Measurements from ENCODE around the gene TMEM151B.

TMEM151B gene

GRCh38 chr6:44264154-44265006, 5.9 kb upstream of the TMEM151B start:
- peak; percentile 42 for DNase-seq (ENCODE audit: low spot score)

- DNase-seq (ENCODE audit: low spot score), result peak; percentile 96
Measured at GRCh38 chr6:44265007-44265721, 5.1 kb upstream of the TMEM151B start, which contains the start of gene NFKBIE. Gene NFKBIE (minus strand): TSS chr6:44265551. CDS start chr6:44265346, 205 bp downstream.

GRCh38 chr6:44265722-44266233, 4.5 kb upstream of the TMEM151B start:
- no peak for DNase-seq (ENCODE audit: low spot score)

- no peak for DNase-seq (ENCODE audit: low spot score)
Measured at GRCh38 chr6:44266347-44266746, 3.9 kb upstream of the TMEM151B start.

GRCh38 chr6:44267252-44267651, 3.0 kb upstream of the TMEM151B start:
- no peak for DNase-seq (ENCODE audit: low spot score)

- peak; percentile 63 for DNase-seq (ENCODE audit: low spot score)
Measured at GRCh38 chr6:44268095-44268628, 2.1 kb upstream of the TMEM151B start.

GRCh38 chr6:44269178-44269920, 901 bp upstream of the TMEM151B start:
- DNase-seq (ENCODE audit: low spot score), result peak; percentile 60

GRCh38 chr6:44270526-44271405, 516 bp downstream of the TMEM151B start:
- no peak for DNase-seq (ENCODE audit: low spot score)

- DNase-seq (ENCODE audit: low spot score), result no peak
Measured at GRCh38 chr6:44271406-44271723, 1.1 kb downstream of the TMEM151B start.

- DNase-seq (ENCODE audit: low spot score), result no peak
Measured at GRCh38 chr6:44271914-44272313, 1.7 kb downstream of the TMEM151B start.

- DNase-seq (ENCODE audit: low spot score), result no peak
Measured at GRCh38 chr6:44272529-44272928, 2.3 kb downstream of the TMEM151B start.

GRCh38 chr6:44272999-44273566, 2.8 kb downstream of the TMEM151B start:
- DNase-seq (ENCODE audit: low spot score), result no peak

GRCh38 chr6:44273617-44274016, 3.4 kb downstream of the TMEM151B start:
- no peak for DNase-seq (ENCODE audit: low spot score)

- DNase-seq (ENCODE audit: low spot score), result no peak
Measured at GRCh38 chr6:44275271-44275748, 5.1 kb downstream of the TMEM151B start.

- no peak for DNase-seq (ENCODE audit: low spot score)
Measured at GRCh38 chr6:44275749-44276648, 5.7 kb downstream of the TMEM151B start.

- DNase-seq (ENCODE audit: low spot score), result no peak
Measured at GRCh38 chr6:44276667-44277640, 6.7 kb downstream of the TMEM151B start.

GRCh38 chr6:44277763-44278162, 7.5 kb downstream of the TMEM151B start:
- DNase-seq (ENCODE audit: low spot score), result no peak

- DNase-seq (ENCODE audit: low spot score), result no peak
Measured at GRCh38 chr6:44278315-44278714, 8.1 kb downstream of the TMEM151B start.
